ENCODE data around the gene SETD2.

SETD2 gene

GRCh38 chr3:46978381-46978780 is 185.5 kb downstream of the SETD2 start:
- no peak for DNase-seq

- DNase-seq, result no peak
Measured at GRCh38 chr3:46977811-46978195, 186.1 kb downstream of the SETD2 start.

- DNase-seq, result peak; percentile 99
Measured at GRCh38 chr3:46976326-46977190, 187.4 kb downstream of the SETD2 start, which contains the start of gene CCDC12. TSS of gene CCDC12 (minus strand) at chr3:46976745. CDS start at chr3:46976732, 13 bp downstream.

- no peak for DNase-seq
Measured at GRCh38 chr3:46974421-46975171, 189.3 kb downstream of the SETD2 start.

- DNase-seq, result no peak
Measured at GRCh38 chr3:46972396-46972795, 191.5 kb downstream of the SETD2 start.

GRCh38 chr3:46971742-46972141 is 192.2 kb downstream of the SETD2 start:
- no peak for DNase-seq

- DNase-seq, result no peak
Measured at GRCh38 chr3:46971151-46971550, 192.8 kb downstream of the SETD2 start.

- no peak for DNase-seq
Measured at GRCh38 chr3:46970391-46971091, 193.4 kb downstream of the SETD2 start.

GRCh38 chr3:46968783-46969428 is 195.0 kb downstream of the SETD2 start:
- DNase-seq, result no peak

GRCh38 chr3:46966811-46967210 is 197.1 kb downstream of the SETD2 start:
- no peak for DNase-seq

All from NCI-H2029 (cell line).